HEK293T (cell line): Measurements from ENCODE around the gene CRIP1.

Source experiments
- CTBP1 ChIP-seq: fragments of 450-650 bp; IDR thresholded peaks from 2 replicates; pipeline ENCODE4 v1.6.1; 2016; ENCODE audit warnings: borderline replicate concordance
- ELF4 ChIP-seq: fragments of 450-650 bp; IDR thresholded peaks from 2 replicates; pipeline ENCODE4 v1.6.1; 2017; ENCODE audit warnings: antibody characterized with exemption
- FOXM1 ChIP-seq: fragments of 450-650 bp; IDR thresholded peaks from 2 replicates; pipeline ENCODE4 v1.6.1; 2017; ENCODE audit warnings: mild to moderate bottlenecking, borderline replicate concordance
- SP1 ChIP-seq: fragments of 450-650 bp; IDR thresholded peaks from 2 replicates; pipeline ENCODE4 v1.6.1; 2017
- SUZ12 ChIP-seq: fragments of 450-650 bp; IDR thresholded peaks from 2 replicates; pipeline ENCODE4 v1.6.1; 2016; ENCODE audit warnings: mild to moderate bottlenecking
- TARDBP ChIP-seq: fragments of 450-650 bp; IDR thresholded peaks from 2 replicates; pipeline ENCODE4 v1.6.1; 2016
- ZNF384 ChIP-seq: fragments of 450-650 bp; IDR thresholded peaks from 2 replicates; pipeline ENCODE4 v1.6.1; 2016

DNA sequence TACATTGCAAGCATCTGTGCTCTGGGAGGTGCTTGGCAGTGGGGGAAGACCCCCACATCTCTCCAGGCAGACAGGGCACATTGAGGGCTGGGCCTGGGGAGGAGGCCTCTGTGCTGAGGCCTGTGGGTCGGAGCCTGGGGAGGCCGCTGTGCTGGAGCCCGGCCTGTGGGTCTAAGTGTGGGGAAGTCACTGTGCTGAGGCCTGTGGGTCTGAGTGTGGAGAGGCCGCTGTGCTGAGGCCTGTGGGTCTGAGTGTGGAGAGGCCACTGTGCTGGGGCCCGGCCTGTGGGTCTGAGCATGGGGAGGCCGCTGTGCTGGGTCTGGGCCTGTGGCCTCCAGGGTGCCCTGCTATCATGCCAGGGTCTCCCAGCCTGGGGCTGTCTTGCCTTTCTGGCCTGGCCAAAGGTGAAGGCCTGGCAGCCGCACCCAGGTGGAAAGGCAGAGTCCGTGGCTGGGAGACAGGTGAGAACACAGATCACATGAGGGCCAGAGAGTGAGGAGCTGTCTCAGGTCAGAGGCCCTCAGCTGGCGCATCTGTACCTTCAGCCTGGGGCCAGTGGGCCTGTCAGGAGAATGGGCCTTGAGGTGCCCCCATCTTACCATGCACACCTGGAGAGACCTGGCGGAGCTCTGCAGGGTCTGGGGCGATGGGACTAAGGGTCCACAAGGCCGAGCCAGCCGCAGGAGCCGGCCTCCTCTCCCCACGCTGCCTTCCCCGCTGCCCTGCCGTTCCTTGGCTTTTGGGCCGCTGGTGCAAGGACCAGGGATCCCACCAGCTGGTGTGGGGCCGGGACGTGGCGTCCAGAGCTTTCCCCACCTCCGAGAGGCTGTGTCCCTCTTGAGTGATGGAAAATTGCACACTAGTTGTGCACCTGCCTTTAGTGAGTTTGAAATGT lies 30.7 kb upstream of the CRIP1 start:
- no peak for TF ChIP-seq FOXM1
- TF ChIP-seq ELF4, result no peak
- TF ChIP-seq TARDBP, result no peak
- TF ChIP-seq ZNF384, result no peak
- no peak for TF ChIP-seq SP1
- no peak for TF ChIP-seq CTBP1
- no peak for TF ChIP-seq SUZ12
